ENCODE data around the gene INTS13. TPM values are rescaled to one million over a fixed set of nuclear protein-coding genes. Genes with fewer than 3 reads are reported as not detected.

INTS13 gene
- total and polyA plus RNA-seq, 2 of the 8 experiments (the other 6 are each of a cell fraction or from before 2014, with no cell fraction given): 20.5 to 58.2 TPM

GRCh38 chr12:26857465-26858176 lies 80.2 kb downstream of the INTS13 start:
- no peaks in the 10 kb centered on the region; the same call in 1 of the 2 replicates for H3K23me2 ChIP-seq (ENCODE audit: low read depth, low read length)
- peak; percentile 55 for FAIRE-seq
- H3K9me3 ChIP-seq (ENCODE audit: insufficient read depth in 2 of 2, low read depth in 1 of 2, low read length in 1 of 2): no peaks in the 10 kb centered on the region
- H3K4me1 ChIP-seq (replicated peaks in 1 of 4; ENCODE audit: control insufficient read depth in 3 of 4, insufficient read depth in 4 of 4, low read length in 3 of 4): peaks cover 0 to 3% (median 0%) of the 10 kb centered on the region in 4 experiments; a peak in 1 of 7 replicates
- no peak for TF ChIP-seq RXRA (IDR thresholded peaks at IDR 0.05; ENCODE audit: insufficient read depth, low read depth, low read length)
- no peak for TF ChIP-seq TEAD4 (IDR thresholded peaks at IDR 0.05; ENCODE audit: low read depth, low read length)
- TF ChIP-seq, protein P1, sequence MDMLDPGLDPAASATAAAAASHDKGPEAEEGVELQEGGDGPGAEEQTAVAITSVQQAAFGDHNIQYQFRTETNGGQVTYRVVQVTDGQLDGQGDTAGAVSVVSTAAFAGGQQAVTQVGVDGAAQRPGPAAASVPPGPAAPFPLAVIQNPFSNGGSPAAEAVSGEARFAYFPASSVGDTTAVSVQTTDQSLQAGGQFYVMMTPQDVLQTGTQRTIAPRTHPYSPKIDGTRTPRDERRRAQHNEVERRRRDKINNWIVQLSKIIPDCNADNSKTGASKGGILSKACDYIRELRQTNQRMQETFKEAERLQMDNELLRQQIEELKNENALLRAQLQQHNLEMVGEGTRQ (IDR thresholded peaks at IDR 0.05; ENCODE audit: low read length): no peak
- TF ChIP-seq SP4 (IDR thresholded peaks at IDR 0.05; ENCODE audit: low read length): no peak
- TF ChIP-seq SRF (IDR thresholded peaks at IDR 0.05; ENCODE audit: low read depth, low read length): no peak
- TF ChIP-seq SIX5 (IDR thresholded peaks at IDR 0.05; ENCODE audit: low read depth, low read length): no peak
- TF ChIP-seq SP1 (IDR thresholded peaks at IDR 0.05; ENCODE audit: low read depth, low read length): no peak
- no peaks in the 10 kb centered on the region for H3K36me3 ChIP-seq (ENCODE audit: control insufficient read depth in 2 of 4, insufficient read depth in 4 of 4, low read length in 3 of 4)
- H4K20me1 ChIP-seq (replicated peaks in 1 of 2; ENCODE audit: control insufficient read depth in 1 of 2, insufficient read depth in 2 of 2, low read length in 2 of 2): no peaks in the 10 kb centered on the region
- no peak overlapping the region for H3K56ac ChIP-seq (replicated peaks; ENCODE audit: insufficient read length, low read depth, low read length)
- no peak overlapping the region for H3K9ac ChIP-seq (replicated peaks in 1 of 4; ENCODE audit: extremely low read depth in 1 of 4, low read depth in 3 of 4, low read length in 3 of 4)
- no peaks in the 10 kb centered on the region for H3K79me1 ChIP-seq (ENCODE audit: low read depth, low read length)
- H3K4ac ChIP-seq (replicated peaks; ENCODE audit: insufficient read length, low read depth, low read length): no peak overlapping the region
- H2BK12ac ChIP-seq (ENCODE audit: low read depth, low read length): no peak overlapping the region
- no peak overlapping the region for H3K4me2 ChIP-seq (ENCODE audit: insufficient read depth in 1 of 2, low read depth in 2 of 2, low read length in 2 of 2)
- no peak overlapping the region for H2BK120ac ChIP-seq (replicated peaks; ENCODE audit: low read depth, low read length)
- H2BK15ac ChIP-seq (ENCODE audit: low read length): no peak overlapping the region
- WGBS, 2 experiments (ENCODE audit: extremely low coverage in 1 of 2, insufficient coverage in 1 of 2, insufficient read length in 1 of 2, insufficient replicate concordance in 2 of 2, low coverage in 1 of 2, low lambda C conversion rate in 2 of 2, missing lambda C conversion rate in 1 of 2): 80% methylated on average over 6 of the region's 6 CpGs; no CpG with 5 or more reads in 1 of the 2 experiments
- H3K18ac ChIP-seq (ENCODE audit: extremely low read depth, low read length): no peak overlapping the region
- H3K14ac ChIP-seq (ENCODE audit: insufficient read length): no peak overlapping the region
- DNase-seq (ENCODE audit: low read depth in 1 of 2, low spot score in 2 of 2): no peak
- no peak overlapping the region for H2AK5ac ChIP-seq (ENCODE audit: low read depth, low read length)
- no peak overlapping the region for H3K23ac ChIP-seq (ENCODE audit: insufficient read length)
- H3K27ac ChIP-seq (ENCODE audit: low read depth, low read length): no peak overlapping the region
- H2BK5ac ChIP-seq (ENCODE audit: low read depth, low read length): no peak overlapping the region
- H3K4me3 ChIP-seq (ENCODE audit: extremely low read depth in 1 of 4, insufficient read depth in 2 of 4, low read depth in 3 of 4, low read length in 4 of 4): no peak overlapping the region
- no peak overlapping the region for H2BK20ac ChIP-seq (ENCODE audit: low read length)
- H4K8ac ChIP-seq (ENCODE audit: extremely low read depth, insufficient read depth, low read length): no peak overlapping the region
- H2AFZ ChIP-seq (ENCODE audit: low read length): peak overlapping the region; percentile 83; the same call in 1 of the 2 replicates
- H4K91ac ChIP-seq (replicated peaks; ENCODE audit: insufficient read length, low read length): no peak overlapping the region
- no peaks in the 10 kb centered on the region for H3K79me2 ChIP-seq (ENCODE audit: control insufficient read depth in 1 of 2, insufficient read depth in 2 of 2, low read length in 2 of 2)
- POLR2A ChIA-PET (ENCODE audit: partially characterized antibody): interaction anchor here (0.7 to 0.8 kb wide), 2 partner anchors 11 to 80 kb away, joined by 3 to 4 read pairs; no protein-coding TSS in a partner anchor
- H4K5ac ChIP-seq (ENCODE audit: insufficient read length, low read depth, low read length): no peak overlapping the region
- H3K27me3 ChIP-seq (replicated peaks in 1 of 4; ENCODE audit: control insufficient read depth in 3 of 4, extremely low read depth in 1 of 4, insufficient read depth in 3 of 4, low read length in 3 of 4): no peaks in the 10 kb centered on the region
- CTCF ChIA-PET (ENCODE audit: partially characterized antibody): interaction anchor here (0.7 to 1.8 kb wide), 5 partner anchors 9 to 546 kb away, joined by 3 to 7 read pairs (median 3); no protein-coding TSS in a partner anchor
